ENCODE data around the gene ANKRD40CL. TPM values are rescaled to one million over a fixed set of nuclear protein-coding genes. Genes with fewer than 3 reads are reported as not detected.

ANKRD40CL gene
- total RNA-seq, 1 donor from 2014 or later: not detected

GRCh38 chr17:50721194-50722010, 45.9 kb downstream of the ANKRD40CL start:
- H3K9me3 ChIP-seq (ENCODE audit: control insufficient read depth in 3 of 3, low read length in 3 of 3): no peaks in the 10 kb centered on the region
- H3K4me1 ChIP-seq (ENCODE audit: control insufficient read depth in 3 of 3, insufficient read depth in 3 of 3, low read length in 3 of 3): peaks cover 21 to 50% (median 40%) of the 10 kb centered on the region in 3 donors
- no peaks in the 10 kb centered on the region for H3K27me3 ChIP-seq (ENCODE audit: control insufficient read depth in 3 of 3, insufficient read depth in 3 of 3, low read length in 3 of 3)
- H3K4me3 ChIP-seq (ENCODE audit: low read length in 3 of 3): peak overlapping the region; percentile 83 to 93 (median 90)
- peak overlapping the region; percentile 96 to 98 (median 97) for H3K9ac ChIP-seq (ENCODE audit: low read depth in 1 of 3, low read length in 3 of 3)
- H3K27ac ChIP-seq (ENCODE audit: low read depth, low read length): no peak overlapping the region
- no peaks in the 10 kb centered on the region for H3K36me3 ChIP-seq (ENCODE audit: control insufficient read depth in 3 of 3, insufficient read depth in 3 of 3, low read length in 3 of 3)

GRCh38 chr17:50719924-50720794, 47.2 kb downstream of the ANKRD40CL start:
- Histone ChIP-seq H3K4me3 (ENCODE audit: low read length in 3 of 3) (peak overlapping the region; percentile 83 to 93 (median 90)), H3K4me1 (ENCODE audit: control insufficient read depth in 3 of 3, insufficient read depth in 3 of 3, low read length in 3 of 3) (peaks cover 14 to 40% (median 30%) of the 10 kb centered on the region in 3 donors), H3K27ac (ENCODE audit: low read depth, low read length) (peak overlapping the region; percentile 97), H3K36me3 (ENCODE audit: control insufficient read depth in 3 of 3, insufficient read depth in 3 of 3, low read length in 3 of 3) (no peaks in the 10 kb centered on the region), H3K27me3 (ENCODE audit: control insufficient read depth in 3 of 3, insufficient read depth in 3 of 3, low read length in 3 of 3) (no peaks in the 10 kb centered on the region), H3K9me3 (ENCODE audit: control insufficient read depth in 3 of 3, low read length in 3 of 3) (no peaks in the 10 kb centered on the region), H3K9ac (ENCODE audit: low read depth in 1 of 3, low read length in 3 of 3) (peak overlapping the region; percentile 96 to 98 (median 97))

- H3K4me1 ChIP-seq (ENCODE audit: control insufficient read depth in 3 of 3, insufficient read depth in 3 of 3, low read length in 3 of 3): peaks cover 14 to 39% (median 26%) of the 10 kb centered on the region in 3 donors
- H3K9me3 ChIP-seq (ENCODE audit: control insufficient read depth in 3 of 3, low read length in 3 of 3): no peaks in the 10 kb centered on the region
- H3K36me3 ChIP-seq (ENCODE audit: control insufficient read depth in 3 of 3, insufficient read depth in 3 of 3, low read length in 3 of 3): no peaks in the 10 kb centered on the region
- H3K4me3 ChIP-seq (ENCODE audit: low read length in 3 of 3): peak within 1 kb of the TSS; percentile 83 to 93 (median 90)
- H3K9ac ChIP-seq (ENCODE audit: low read depth in 1 of 3, low read length in 3 of 3): peak within 1 kb of the TSS; percentile 96 to 98 (median 97)
- H3K27me3 ChIP-seq (ENCODE audit: control insufficient read depth in 3 of 3, insufficient read depth in 3 of 3, low read length in 3 of 3): no peaks in the 10 kb centered on the region
- H3K27ac ChIP-seq (ENCODE audit: low read depth, low read length): peak within 1 kb of the TSS; percentile 97
These were observed 48.0 kb downstream of the ANKRD40CL start, which contains the start of gene LUC7L3 for GRCh38 chr17:50719144-50719923. TSS of gene LUC7L3 (plus strand) at chr17:50719603. CDS start at chr17:50719733, 130 bp downstream.

- Histone ChIP-seq H3K27me3 (ENCODE audit: control insufficient read depth in 3 of 3, insufficient read depth in 3 of 3, low read length in 3 of 3) (no peaks in the 10 kb centered on the region), H3K27ac (ENCODE audit: low read depth, low read length) (no peak overlapping the region), H3K9me3 (ENCODE audit: control insufficient read depth in 3 of 3, low read length in 3 of 3) (no peaks in the 10 kb centered on the region), H3K4me3 (ENCODE audit: low read length in 3 of 3) (no peak overlapping the region), H3K4me1 (ENCODE audit: control insufficient read depth in 3 of 3, insufficient read depth in 3 of 3, low read length in 3 of 3) (peaks cover 3 to 5% (median 4%) of the 10 kb centered on the region in 3 donors), H3K36me3 (ENCODE audit: control insufficient read depth in 3 of 3, insufficient read depth in 3 of 3, low read length in 3 of 3) (no peaks in the 10 kb centered on the region), H3K9ac (ENCODE audit: low read depth in 1 of 3, low read length in 3 of 3) (no peak overlapping the region)
These were observed 51.8 kb downstream of the ANKRD40CL start for GRCh38 chr17:50715471-50715870.

GRCh38 chr17:50712641-50713040, 54.7 kb downstream of the ANKRD40CL start:
- Histone ChIP-seq H3K27ac (ENCODE audit: low read depth, low read length) (no peak overlapping the region), H3K27me3 (ENCODE audit: control insufficient read depth in 3 of 3, insufficient read depth in 3 of 3, low read length in 3 of 3) (no peaks in the 10 kb centered on the region), H3K36me3 (ENCODE audit: control insufficient read depth in 3 of 3, insufficient read depth in 3 of 3, low read length in 3 of 3) (no peaks in the 10 kb centered on the region), H3K9me3 (ENCODE audit: control insufficient read depth in 3 of 3, low read length in 3 of 3) (no peaks in the 10 kb centered on the region), H3K4me3 (ENCODE audit: low read length in 3 of 3) (no peak overlapping the region), H3K9ac (ENCODE audit: low read depth in 1 of 3, low read length in 3 of 3) (no peak overlapping the region), H3K4me1 (ENCODE audit: control insufficient read depth in 3 of 3, insufficient read depth in 3 of 3, low read length in 3 of 3) (peaks cover 13 to 15% (median 14%) of the 10 kb centered on the region in 3 donors)

Small RNA genes lying within 50 kb of the gene (small RNA-seq; reads per million reads assigned to genes)
- gene AC005921.1 (not detected), gene MIR8059 (not detected)

Other genes starting within 250 kb of the ANKRD40CL start
- not detected for gene EPN3, start 234.8 kb downstream of the ANKRD40CL start, total RNA-seq
- gene SPATA20, start 220.3 kb downstream of the ANKRD40CL start, total RNA-seq: 27.7 TPM
- gene CACNA1G, start 206.8 kb downstream of the ANKRD40CL start, total RNA-seq: 3.7 TPM
- gene ABCC3, start 132.6 kb downstream of the ANKRD40CL start, total RNA-seq: 1.0 TPM
- 28.7 TPM for gene ANKRD40, start 59.6 kb downstream of the ANKRD40CL start, total RNA-seq
- gene LUC7L3, start 47.9 kb downstream of the ANKRD40CL start, total RNA-seq: 32.4 TPM
- gene WFIKKN2, start 68.1 kb upstream of the ANKRD40CL start, total RNA-seq: 0.52 TPM
- gene TOB1, start 98.8 kb upstream of the ANKRD40CL start, total RNA-seq: 27.1 TPM

Measured in skeletal muscle tissue (tissue), 5 donors.